Activated CD4-positive, alpha-beta T cell treated with anti-CD3 and anti-CD28 coated beads for 4 hours (primary cell): Measurements from ENCODE around the gene FAM174C.

Experiments used
- DNase-seq, 2 donors: peaks; one replicate each; pipeline ENCODE4 v3.0.0-alpha.2; 2020

Gene FAM174C

DNA sequence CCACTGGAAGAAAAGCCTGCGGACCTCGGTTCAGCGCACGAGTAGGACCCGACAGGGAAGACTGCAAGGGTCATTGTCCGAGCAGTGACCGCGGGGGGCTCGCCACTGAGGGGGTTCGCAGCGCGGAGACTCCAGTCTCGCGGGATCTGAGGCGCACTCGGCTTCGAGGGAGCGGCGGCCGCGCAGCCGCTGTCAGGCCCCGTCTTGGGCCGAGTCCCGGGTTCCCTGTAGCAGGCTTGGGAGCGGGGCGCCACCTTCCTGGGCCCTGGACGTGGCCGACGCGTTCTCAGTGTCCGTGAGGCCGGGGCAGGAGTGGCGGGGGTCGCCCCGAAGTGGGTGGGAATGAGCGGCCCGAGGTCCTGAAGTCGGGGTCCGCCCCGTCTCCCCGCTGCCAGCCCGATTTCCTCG is 474 bp upstream of the FAM174C start:
- no peak for DNase-seq

DNA sequence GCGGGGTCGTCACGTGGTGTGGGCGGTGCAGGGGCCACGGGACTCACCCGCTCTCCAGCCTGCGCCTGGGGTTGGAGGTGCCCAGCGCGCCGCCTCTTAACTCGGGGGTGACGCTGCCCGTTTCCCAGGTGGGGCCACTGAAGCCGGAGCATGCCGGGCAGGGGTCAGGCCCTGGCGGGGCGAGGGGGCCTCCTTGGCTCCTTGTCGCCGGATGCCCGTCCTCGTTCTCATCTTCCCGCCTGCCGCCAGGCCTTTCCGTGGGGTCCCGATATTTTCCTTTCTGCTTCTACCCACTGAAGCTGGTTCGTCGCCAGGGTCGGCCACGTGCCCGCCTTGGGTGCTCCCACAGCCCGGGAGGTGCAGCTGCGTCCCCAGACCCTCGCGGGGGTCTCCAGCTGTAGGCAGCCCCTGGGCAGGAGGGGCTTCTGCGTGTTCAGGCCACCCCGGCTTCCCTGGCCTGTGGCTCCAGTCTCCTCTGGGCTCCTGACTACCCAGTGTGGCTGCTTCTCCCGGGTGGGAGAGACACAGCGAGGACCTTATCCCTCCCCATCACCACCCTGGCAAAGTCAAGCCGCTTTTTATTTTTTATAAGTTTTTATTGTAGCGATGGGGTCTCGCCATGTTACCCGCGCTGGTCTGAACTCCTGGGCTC is 772 bp downstream of the FAM174C start:
- no peak for DNase-seq

DNA sequence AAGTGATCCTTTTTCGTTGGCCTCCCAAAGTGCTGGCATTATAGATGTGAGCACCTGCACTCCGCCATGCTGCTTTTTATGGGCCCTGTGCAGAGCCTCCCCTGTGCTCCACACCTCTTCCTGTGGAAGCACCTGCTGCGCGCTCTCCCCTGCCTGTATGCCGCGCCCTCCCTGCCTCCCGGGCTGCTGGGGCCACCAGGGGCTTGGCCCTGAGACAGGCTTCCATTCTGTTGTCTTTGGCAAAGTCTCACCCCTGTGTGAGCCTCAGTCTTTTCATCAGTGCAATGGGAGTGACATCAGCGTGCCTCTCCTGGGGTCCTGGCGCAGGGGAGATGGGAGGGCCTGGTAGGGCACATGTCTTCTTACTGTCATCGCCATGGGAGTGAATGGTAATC is 1.3 kb downstream of the FAM174C start:
- DNase-seq: no peak

DNA sequence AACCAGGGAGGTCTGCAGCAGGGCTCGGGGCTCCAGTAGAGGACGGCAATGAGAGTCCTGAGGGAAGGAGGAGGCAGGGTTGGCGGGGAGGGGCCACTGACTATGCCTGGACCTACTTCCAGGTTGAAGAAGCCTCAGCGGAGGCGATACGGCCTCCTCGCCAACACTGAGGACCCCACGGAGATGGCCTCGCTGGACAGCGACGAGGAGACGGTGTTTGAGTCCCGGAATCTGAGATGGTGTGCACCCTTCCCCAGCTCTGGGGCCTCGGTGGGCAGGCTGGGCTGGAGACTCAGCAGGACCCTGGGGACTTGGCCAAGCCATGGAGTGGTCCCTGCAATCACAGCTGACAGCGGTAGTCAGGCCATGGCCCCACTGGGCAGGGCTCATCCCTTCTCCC is 1.7 kb downstream of the FAM174C start:
- no peak for DNase-seq

DNA sequence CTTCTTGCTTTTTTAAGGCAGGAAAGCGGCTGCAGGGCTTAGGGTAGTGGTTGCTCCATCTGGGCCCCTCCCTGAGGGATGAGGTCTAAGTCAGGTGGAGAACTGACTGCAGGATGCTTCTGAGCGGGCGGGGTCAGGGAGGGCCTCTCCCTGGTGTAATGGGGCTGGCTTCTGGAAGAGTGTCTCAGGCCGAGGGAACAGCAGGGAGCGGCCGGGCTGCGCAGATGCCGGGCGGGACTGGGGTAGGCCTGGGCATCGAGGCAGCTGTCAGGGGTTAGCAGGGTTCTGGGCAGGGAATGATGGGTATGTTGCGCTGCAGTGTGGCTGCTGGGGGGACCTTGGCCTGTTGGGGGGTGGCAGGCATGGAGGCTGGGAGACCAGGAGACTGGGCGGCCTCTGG is 2.7 kb downstream of the FAM174C start:
- no peak for DNase-seq

DNA sequence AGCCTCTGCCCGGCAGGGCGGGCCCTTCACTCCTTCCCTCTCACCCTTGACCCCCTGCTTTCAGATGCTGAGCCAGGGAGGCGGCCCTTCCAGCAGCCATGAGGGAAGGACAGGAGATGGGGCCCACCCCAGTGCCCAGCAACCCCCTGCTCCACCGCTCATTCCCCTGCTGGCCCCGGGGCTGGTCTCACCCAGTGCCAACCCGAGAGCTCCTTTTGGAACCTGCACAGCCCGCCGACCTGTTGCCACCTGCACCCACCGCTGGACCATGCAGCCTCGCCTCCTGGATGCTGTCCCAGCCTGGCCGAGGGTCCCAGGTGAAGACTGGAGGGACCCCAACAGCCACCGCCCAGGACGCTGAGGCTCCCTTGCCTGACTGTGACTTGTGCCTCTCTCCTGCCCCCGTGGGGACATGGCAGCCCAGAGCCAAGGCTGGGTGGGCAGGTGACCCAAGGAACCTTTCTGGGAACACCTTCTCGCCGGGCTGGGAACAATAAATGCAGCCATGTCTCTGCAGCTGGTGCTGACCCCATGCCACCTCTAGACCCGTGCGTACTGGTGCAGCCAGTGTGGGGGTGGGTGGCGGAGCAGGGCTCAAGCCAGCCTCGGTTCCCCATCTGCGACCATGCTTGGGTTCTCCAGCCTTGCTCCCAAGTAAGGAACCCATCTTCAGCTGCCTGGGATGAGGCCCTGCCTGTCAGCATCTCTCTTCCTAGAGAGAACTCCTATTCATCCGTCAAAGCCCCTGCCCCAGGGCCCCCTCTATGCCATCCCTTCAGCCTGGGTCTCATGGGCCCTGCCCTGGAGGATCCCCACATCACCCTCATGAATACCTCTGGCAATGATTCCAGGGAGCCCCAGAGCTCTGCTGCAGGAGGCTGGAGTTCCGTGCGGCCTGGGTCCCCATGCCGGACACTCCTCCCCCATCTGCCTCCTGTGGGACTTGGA is 3.7 kb downstream of the FAM174C start:
- no peak for DNase-seq

DNA sequence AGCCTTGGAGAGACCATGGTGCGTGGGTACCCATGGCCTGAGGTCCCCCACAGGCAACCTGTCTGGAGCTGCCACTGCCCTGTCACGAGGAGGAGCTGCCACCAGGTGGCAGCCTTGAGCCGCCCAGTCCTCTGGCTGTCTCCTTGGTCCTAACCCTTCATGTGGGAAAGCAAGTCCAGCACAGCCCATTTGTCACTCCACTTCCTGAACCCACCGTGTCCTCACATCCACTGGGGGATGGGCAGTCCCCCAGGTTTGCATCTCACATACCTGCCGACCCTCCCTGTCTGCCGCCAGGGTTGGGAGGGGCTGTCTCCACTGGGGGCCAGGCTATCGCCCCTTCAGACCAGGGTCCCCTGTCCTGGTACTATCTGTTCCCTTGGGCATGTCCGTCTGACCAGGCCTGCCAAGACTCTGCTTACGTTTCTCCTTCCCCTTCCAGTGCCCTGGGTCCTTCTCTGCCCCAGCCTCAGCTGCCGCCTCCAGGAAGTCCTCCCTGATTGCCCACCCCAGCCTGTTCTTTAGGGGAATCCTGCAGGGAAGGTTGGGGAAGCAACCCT is 4.5 kb downstream of the FAM174C start:
- peak; percentile 67 to 78 for DNase-seq

DNA sequence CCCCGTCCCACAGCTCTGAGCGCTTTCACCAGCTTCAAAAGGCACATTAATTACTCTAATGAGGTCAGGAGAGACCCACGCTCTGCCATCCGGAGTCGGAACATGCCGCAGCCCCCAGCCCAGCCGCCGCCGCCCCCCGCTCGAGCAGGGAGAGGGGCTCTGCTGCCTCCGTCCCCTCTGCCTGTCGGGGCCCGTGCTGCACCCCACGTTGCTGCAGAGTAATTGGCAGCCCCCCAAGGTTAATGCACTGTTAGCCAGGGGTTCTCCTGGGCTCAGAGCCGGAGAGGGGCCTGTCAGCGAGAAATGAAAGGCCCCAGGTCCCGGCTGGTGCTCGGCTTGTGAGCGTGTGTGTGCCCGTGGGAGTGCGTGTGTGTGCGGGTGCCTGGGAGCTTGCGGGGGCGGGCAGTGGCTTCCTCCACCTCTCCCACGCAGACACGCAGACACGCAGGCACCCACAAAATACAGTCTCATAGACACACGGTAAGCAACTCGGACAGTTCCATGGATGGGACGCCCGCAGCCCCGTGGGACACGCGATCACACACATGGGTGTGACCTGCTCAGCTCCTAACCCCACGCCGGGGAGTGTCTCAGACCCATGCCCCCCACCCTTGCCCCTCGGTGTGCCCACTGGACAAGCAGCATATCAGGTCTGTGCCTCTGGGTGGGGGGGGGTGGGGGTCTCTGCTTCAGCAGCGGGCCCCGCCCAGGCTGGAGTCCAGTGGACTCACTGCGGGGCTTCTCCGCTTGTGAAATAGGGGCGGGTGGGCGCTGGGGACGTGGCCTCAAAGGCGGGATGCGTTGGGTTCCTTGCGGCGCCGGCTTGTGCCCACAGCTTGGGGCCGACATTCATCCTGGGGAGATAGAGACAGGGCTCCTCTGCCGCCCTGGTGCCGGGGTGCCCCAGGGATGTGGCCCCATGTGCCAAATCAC is 5.6 kb downstream of the FAM174C start:
- DNase-seq: no peak

DNA sequence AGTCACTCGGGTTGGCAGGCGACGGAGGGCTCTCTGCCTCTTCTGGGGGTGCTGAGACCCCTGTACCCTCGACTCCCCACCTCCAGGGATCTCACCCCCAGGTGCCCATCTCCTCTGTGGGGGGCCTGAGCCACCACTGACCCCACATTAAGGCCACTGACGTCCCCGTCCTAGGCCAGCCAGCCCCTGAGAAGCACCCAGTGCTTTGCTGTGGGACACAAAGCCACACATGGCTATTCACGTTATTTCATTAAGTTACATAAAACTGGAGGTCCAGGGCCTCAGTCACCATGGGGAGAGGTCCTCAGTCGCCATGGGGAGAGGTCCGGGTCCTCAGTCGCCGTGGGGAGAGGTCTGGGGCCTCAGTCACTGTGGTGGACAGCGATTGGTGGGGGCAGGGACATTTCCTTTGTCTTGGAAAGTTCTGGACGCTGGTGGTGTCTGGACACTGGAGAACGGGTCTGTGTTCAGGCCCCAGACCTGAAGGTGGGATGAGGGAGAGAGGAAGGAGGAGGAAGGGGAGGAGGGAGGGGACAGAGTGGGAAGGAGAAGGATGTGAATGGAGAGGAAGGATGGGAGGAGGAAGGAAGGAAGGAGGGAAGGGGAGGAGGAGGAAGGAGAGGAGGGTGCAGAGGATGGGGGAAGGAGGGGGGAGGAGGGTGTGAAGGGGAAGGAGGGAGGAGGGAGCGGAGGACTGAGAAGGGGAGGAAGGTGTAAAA is 6.4 kb downstream of the FAM174C start:
- no peak for DNase-seq

DNA sequence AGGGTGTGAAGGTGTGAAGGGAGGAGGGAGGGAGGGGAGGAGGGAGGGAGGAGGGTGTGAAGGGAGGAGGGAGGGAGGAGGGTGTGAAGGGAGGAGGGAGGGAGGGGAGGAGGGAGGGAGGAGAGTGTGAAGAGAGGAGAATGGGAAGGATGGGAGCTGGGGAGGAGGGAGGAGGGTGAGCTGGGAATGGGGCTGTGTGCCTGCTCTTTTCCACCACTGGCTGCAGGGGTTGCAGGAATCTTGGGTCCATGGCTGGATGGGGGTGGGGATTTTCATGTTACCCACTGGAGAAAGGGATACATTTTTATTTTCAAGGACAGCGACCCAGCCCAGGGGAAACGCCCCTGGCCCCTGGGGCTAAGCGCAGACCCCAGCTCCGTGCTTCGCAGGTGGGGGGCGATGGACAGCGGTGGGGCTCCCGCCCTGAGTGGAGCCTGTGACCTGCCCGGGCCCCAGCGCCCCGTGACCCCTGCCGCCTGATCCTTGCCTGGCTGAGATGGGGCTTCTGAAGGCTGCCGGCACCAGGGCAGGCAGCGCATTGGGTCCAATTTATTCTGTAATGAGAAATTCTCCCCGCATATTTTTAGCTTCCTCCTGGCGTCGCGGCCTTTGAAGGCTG is 7.4 kb downstream of the FAM174C start:
- DNase-seq: no peak

DNA sequence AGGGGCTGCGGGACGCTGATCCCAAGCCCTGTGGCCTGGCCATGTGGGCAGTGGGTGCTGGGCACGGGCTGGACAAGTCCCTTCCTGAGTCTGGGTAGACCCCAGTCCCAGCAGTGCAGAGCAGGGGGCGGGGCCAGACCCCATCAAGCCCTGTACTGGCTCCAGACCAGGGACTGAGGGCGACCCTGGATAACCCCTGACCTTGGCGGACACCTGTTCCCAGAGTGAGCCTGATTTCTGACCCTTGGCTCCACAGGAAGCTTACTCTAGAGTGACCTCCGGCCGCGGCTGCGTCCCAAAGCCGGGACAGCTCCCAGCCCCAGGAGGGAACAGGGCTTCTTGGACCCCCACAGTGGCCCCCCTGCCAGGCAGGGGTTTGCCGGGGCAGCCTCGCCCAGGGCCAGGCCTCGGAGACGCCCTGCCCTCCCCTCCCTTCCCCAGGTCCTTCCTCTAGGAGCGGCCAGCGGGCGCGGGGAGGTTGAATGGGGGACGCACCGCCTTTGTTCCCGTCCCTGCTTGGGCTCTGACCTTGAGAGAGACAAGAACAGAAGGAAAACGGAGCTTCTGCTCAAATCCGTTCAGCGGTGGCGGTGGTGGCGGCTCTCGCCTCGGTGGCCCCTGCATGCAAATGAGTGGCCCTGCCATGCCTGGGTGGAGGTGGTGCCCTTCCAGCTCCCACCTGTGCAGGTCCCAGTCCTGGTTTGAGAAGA is 8.0 kb downstream of the FAM174C start:
- no peak for DNase-seq

DNA sequence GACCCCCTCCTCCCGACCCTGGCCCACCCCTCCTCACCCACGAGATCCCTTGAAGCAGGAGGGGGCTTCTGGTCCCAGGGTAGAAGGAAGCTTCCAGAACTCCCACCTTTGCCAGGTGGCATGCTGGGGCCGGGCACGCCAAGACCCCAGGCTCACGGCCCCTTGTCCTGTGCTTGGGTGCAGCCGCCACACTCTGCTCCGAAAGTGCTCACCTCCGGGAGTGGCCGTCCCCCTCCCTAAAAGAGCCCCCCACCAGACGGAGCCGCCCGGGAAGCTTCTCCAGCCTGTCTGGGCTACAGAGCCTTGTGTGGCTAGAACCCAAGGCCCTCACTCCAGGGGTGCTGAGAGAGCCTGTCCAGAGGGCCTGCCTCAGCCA is 8.6 kb downstream of the FAM174C start:
- DNase-seq: no peak

DNA sequence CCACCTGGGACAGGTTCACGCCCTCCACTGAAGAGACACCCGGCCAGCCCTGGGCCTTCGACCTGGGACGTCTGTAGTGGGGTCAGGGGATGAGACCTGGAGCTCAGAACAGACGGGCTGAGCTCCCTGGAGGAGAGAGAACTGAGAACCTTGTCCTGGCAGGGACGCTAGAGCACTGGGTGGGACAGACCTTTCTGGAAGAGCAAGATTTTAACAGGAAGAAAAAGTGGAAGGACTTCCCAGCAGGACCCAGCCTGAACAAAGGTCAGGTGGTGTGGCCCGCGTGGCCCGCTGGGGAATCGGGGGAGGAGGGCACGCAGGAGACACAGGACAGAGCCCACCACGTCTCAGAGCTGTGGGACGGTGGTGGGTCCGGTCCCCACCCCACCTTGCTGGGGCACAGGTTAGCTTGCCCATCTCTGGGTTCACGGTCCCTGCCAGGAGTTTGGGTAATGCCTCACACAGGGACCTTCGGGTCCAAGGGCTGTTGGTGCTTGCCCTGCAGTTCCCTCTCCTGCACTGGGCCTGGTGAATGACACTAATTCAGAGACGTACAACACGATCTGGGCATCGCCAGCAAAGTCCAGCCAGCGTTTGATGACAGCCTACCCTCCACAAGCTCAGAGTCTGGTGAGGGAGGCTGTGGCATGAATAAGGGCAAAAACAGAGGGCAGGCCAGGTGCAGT is 9.1 kb downstream of the FAM174C start:
- DNase-seq: no peak

DNA sequence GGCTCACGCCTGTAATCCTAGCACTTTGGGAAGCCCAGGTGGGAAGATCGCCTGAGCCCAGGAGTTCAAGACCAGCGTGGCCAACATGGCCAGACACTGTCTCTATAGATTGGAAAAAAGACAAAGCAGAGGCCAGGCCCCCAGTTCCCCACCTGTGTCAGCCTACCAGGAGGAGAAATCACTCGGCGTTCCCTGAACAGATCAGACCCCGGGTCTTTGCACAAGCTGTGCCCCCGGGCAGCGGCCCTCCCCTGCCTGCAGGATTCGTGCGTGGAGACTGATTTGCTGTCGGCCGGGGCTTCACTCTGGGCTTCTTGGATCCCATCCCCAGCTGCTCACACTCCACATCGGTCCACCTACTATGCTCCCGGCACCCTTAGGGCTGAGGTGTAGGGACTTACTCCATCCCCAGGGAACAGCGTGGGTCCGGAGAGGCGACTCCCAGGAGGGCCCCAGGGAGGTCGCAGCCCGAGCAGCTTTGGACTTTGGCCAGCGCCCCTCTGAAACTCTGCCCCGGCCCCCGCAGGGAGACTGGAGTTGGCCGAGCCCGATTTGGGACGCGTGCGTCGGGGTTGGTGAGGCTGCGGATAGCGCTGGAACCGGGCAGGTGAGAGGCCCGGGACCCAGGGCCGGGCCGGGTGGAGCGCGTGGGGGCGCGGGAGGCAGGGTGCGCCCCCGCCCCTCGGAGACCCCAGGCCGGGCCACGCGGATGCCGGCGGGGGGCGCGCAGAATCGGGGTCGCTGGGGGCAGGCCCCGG is 9.8 kb downstream of the FAM174C start:
- no peak for DNase-seq

DNA sequence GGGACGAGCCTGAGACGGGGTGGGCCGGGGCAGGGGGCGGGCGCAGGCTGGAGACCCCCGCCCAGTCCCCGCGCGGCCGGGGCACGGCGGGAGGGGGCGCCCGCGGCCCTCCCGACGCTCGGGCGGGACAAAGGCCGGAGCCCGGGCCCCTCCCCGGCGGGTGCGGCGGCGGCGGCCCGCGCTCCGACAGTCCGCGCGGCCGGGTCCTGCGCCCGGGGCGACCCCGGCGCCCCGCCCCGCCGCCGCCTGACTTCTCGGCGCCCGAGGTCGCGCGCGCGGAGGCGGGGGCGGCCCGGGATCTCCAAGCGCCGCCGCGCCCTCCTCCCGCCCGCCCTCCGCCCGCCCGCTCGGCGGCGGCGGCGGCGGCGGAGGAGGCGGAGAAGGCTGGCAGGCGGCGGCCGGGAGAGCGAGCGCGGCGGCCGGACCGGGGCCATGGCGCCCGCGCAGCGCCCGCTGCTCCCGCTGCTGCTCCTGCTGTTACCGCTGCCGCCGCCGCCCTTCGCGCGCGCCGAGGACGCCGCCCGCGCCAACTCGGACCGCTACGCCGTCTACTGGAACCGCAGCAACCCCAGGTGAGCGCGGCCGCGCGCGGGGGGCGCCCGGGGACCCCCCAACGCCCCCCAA is 10.5 kb downstream of the FAM174C start, which contains the start of gene EFNA2:
Gene EFNA2, plus strand, starts transcription at position 137 of the 624 bp plus-strand sequence. Its CDS starts 296 bp downstream, at position 433.
- DNase-seq: no peak

DNA sequence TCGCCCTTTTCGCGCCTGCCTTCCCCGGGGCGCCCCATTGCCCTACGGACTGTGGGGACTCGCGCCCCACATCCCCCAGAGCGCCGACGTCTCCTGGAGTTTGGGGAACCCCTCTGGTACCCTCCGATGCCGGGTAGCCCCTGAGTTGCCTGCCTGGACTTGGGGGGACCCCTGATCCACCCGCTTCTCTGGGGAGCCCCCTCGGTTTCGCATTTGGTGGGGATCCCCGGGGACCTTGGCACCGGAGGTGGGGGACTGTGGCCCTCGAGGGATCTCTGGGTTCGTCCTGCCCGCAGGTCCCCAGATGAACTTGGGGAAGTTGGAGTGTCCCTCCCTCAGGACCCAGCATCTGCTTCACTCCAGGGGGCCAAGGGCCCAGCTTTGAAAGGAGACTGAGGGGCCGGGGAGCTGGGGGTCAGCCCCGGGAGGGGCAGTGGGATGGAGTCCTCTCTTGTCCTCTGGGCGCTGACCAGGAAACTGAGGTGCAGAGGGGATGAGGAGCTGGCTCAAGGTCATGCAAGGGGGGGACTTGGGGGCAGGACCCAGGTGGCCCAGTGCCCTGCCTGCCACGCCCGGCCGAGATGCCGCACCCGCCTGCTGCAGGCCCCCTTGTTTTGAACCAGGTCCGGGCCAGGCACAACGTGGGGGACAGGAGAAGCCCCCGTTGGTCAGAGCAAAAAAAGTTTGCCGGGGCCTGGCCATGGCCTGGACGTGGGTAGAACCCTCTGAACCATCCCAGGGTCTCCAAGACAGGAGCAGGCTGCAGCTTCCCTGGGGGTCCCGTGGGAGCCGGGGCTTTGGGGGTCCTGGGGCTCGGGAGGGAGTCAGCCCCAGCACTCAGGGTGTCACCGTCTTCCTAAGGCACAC is 11.4 kb downstream of the FAM174C start:
- no peak for DNase-seq

DNA sequence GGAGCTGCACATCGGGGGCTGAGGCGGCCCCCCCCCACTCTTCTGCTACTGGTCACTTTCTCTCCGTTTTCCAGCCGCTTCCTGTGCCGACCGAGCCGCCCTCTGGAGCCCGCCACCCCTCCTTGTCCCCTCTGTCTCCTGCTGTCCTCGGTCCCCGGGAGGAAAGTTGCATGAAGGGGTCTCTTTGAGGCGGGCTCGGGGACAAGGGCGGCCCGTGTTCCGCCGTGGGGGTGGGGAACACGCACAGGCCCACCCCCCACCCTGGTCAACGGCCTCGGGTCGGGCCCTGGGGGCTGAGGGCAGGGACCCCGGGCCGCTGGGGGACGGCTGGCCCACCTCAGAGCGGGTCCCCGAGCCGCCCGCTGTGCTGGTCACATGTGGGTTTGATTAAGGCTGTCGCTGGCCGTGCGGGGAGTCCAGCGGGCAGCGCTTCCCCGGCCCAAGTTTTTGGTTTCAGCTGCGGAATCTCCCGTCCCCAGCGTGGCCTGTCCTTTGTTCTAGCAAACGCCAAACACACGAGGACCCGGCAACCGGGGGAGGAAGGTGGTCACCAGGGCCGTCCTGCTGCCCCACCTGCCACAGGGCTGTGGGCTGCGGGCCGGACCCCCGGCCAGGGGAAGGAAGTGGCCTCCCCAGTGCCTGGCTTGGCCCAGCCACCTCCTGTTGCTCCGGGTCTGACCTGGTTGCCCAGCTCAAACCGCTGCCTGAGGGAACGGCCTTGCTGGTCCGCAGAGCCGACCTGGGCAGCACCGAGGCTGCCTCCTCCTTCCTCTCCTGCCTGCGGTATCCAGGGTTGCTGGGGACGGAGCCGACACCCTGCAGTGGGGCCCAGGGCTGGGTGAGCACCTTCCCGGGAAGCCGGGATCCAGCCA is 12.3 kb downstream of the FAM174C start:
- DNase-seq: no peak
